ENCODE measurements around the gene GALK1.
"Not testable (repeated sequence)": the region's sequence is repeated elsewhere in the genome, so short reads cannot be mapped to it uniquely, and the experiment has no call there.

GALK1 gene

DNA sequence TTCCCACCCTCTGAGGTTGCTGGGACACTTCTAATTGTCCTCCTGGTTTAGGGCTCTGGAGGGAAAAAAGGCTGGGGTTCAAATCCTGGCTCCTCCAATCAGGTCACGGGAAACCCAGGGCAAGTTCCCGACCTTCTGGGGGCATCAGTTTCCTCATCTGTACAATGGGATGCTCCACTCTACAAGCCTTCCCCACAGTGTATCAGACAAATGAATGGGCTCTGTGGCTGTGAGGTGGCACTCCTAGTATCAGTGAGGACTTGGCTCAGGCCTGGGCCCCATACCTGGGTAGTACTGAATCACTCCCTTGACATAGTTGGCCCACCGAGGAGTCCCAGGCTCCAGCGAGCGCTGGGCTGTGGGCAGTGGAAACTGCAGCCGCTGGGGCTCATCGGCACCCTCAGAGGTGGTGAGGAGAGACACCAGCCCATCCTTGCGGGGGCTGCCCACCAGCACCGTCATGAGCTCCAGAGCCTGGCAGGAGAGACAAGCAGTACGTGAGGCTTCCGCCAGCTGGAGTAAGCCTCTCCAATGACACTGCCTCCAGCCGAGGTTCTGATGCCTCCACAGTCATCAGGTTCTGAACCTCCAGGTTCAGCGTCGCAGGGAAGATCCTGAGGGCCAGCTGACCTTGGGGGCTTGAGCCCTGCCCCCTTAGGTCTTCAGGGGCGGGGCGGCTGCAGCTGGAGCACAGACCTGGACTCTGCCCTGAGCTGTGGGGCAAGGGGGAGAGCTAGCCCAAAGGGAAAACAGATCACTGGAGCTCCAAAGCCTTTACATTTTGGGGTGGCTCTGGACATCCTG is 1.2 kb downstream of the GALK1 start:
- no peak for DNase-seq

DNA sequence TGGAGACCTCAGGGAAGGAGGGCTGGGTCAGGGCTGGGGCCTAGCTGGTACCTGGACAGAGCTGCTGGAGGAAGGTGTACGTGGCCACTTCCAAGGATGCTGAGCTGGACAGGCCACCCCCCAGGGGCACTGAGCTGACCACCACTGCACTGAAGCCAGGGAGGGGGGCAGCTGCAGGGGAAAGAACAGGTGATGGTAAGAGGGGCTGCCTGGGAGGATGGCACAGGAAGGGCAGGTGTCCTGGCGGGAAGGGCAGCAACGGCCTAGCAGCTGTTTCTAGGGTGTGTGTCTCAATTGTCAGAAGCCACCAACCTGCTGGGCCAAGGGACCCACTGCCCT is 1.8 kb downstream of the GALK1 start:
- no peak for DNase-seq

- no peak for DNase-seq
Measured at GRCh38 chr17:75762513-75763268, 2.3 kb downstream of the GALK1 start.

GRCh38 chr17:75759978-75760640 is 4.9 kb downstream of the GALK1 start:
- not testable (repeated sequence) for DNase-seq

DNA sequence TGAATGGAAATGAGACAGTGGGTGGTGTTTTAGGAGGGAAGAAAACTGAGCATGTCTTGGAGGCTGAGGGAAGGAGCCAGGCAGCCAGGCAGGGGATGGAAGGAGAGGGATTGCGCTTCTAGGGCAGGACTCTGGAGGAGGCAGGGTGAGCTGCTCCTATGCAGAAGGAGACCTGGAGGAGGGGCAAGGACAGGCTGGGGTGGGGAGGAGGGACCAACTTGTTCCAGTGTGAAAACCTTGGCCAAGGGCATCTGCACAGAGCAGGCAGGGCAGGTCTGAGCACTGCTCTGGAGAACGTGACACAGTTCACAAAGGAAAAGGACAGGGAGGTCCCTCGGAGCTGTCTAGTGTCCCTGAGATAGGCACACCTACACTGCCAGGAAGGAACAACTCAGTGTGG is 5.5 kb downstream of the GALK1 start:
- DNase-seq: no peak

DNA sequence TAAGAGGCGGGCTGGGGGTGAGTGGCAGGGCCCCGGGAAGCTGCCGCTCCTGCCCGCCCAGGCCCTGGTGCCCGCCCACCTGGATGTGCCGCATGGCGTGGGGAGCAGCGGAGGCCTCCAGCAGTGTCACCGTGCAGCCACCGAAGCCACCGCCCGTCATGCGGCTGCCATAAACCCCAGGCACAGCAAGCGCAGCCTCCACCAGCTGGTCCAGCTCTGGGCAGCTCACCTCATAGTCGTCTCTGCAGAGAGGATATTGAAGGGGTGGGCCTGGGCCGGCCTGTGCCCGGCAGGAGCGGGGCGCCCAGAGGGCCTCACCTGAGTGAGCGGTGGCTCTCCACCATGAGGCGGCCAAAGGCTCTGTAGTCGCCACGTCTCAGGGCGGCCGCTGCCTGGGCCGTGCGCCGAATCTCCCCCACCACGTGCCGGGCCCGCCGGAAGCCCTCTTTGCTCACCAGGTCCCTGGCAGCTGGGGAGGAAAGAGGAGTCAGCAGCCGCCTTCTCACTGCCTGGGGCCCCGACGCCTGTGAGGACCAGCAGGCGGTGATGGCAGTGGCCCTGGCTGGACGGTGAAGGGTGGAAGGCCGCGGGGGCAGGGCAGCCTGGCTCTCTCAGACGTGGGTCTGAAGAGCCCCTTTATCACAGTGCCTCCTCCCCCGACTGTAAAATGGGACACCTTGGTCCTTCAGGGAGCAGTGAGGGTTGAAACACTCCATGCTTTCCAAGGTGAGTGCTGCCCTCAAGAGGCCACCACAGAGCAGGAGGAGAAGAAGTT is 6.7 kb downstream of the GALK1 start:
- no peak for DNase-seq

DNA sequence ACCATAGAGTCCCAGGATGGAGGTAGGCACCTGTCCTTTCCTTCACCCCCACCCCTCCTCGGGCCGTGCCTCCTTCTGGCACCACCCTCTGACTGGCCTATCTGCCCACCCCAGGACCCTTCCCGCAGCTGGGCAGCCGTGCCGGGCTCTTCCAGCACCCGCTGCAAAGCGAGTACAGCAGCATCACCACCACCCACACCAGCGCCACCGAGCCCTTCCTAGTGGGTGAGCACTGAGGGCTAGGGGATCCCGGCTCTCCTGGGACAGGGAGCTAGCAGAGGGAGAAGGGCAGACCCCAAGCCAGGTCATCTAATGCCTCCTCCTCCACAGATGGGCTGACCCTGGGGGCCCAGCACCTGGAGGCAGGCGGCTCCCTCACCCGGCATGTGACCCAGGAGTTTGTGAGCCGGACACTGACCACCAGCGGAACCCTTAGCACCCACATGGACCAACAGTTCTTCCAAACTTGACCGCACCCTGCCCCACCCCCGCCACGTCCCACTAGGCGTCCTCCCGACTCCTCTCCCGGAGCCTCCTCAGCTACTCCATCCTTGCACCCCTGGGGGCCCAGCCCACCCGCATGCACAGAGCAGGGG is 7.8 kb downstream of the GALK1 start:
- DNase-seq: no peak

DNA sequence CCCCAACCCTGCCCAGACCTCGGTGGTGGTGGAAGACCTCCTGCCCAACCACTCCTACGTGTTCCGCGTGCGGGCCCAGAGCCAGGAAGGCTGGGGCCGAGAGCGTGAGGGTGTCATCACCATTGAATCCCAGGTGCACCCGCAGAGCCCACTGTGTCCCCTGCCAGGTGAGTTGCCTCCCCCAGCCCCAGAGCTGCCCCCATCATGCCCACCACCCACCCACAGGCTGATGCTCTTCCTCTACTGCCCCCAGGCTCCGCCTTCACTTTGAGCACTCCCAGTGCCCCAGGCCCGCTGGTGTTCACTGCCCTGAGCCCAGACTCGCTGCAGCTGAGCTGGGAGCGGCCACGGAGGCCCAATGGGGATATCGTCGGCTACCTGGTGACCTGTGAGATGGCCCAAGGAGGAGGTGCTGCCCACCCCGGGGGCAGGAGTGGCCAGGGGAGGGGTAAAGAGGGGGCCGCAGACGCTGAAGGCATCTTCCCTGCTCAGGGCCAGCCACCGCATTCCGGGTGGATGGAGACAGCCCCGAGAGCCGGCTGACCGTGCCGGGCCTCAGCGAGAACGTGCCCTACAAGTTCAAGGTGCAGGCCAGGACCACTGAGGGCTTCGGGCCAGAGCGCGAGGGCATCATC is 8.4 kb downstream of the GALK1 start:
- DNase-seq: no peak

DNA sequence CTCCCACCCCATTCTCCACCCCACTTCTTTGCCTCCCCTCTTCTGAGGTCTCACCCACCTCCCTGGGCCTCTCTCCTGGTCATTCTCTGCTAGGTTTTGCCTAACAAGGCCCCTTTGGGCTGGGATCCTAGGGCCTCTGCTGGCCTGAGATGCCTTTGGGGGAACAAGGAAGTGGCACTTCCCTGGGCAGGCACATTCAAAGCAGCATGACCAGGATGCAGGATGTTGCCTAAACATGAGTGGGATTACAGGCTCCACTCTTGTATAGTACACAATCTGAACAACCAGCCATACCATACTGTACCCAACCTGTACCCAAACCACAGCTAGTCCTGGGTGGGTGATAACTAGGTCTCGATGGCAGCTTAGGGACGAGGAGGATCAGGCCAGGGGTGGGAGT is 9.0 kb downstream of the GALK1 start:
- DNase-seq: no peak

GRCh38 chr17:75755205-75755901 is 9.6 kb downstream of the GALK1 start:
- DNase-seq: no peak

GRCh38 chr17:75754378-75755204 is 10.4 kb downstream of the GALK1 start:
- DNase-seq: no peak

- DNase-seq: peak; percentile 77
Measured at GRCh38 chr17:75753514-75754377, 11.2 kb downstream of the GALK1 start.

DNA sequence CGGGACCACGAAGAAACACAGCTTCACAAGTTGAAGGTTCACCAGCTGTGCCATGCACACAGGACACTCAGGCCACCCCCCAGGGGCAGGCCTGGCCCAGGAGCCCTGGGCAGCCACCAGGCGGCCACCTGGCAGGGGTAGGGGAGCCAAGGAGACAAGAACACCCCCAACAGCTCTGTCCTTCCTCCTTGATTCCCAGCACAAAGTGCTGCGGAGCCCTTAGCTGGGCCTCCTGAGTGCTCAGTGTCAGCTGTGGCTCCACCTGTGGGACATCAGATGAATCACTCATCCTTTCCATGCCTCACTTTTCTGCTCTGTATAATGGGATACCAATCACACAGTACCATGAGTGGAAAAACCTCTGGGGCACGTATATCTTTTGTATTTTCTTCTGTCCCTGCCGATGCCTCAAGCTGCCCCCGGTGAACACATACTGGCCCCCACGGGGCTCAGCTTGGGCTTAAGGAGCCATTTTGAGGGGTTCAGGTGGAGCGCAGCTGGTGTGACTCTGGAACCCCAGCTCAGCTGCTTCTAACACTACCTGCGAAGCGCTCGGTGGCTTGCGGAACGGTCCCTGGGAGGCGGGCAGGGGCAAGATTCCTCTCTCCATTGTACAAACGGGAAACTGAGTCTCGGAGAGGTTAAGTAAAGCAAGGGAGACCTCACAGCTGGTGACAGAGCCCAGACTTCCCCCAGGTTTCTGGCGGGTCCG is 12.0 kb downstream of the GALK1 start:
- DNase-seq: no peak

DNA sequence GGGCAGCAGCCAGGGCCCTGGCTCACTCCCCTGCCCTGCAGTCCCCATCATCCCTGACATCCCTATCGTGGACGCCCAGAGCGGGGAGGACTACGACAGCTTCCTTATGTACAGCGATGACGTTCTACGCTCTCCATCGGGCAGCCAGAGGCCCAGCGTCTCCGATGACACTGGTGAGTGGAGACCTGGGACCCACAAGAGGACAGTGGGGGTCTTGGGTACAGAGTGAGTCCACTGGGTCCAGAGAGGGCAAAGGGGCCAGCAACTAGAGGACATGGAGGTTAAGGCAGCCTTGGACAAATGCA is 12.6 kb downstream of the GALK1 start:
- no peak for DNase-seq

DNA sequence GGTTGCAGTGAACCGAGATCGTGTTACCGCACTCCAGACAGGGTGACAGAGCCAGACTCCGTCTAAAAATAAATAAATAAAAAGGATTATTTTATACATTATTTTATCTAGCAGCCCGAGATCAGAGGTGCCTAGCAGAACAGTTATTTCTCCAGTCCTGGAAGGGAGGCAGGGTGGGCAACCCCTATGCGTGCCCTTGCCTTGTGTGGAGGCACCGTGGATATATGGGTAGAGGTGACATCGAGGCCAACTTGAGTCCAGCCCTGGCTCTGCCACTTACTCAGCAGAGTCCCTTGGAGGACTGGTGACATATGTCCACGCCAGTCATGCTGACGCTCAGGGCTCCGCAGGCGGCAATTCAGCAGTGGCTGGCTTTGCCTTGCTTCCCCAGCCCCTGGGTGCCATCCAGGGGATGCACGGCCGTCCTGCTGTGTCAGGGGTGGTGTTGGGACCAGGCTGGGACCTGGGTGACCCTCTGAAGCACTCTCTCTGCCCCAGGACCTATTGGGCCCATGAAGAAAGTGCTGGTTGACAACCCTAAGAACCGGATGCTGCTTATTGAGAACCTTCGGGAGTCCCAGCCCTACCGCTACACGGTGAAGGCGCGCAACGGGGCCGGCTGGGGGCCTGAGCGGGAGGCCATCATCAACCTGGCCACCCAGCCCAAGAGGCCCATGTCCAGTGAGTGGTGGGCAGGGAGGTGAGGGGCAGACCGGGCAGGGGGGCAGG is 13.2 kb downstream of the GALK1 start:
- no peak for DNase-seq

GRCh38 chr17:75750661-75751423 is 14.2 kb downstream of the GALK1 start:
- no peak for DNase-seq

- DNase-seq: peak; percentile 91
Measured at GRCh38 chr17:75749545-75750389, 15.2 kb downstream of the GALK1 start.
